IPS-18a (cell line): ENCODE results near the gene TIMP3.

Source experiments
- H3K27ac ChIP-seq: one replicate; pipeline ENCODE4 v1.5.1; 2013; ENCODE audit warnings: low read length
- H3K27me3 ChIP-seq: one replicate; pipeline ENCODE4 v1.6.1; 2013; ENCODE audit warnings: mild to moderate bottlenecking, low read length; ENCODE audit not compliant: control insufficient read depth, insufficient read depth
- H3K36me3 ChIP-seq: one replicate; pipeline ENCODE4 v1.6.1; 2013; ENCODE audit warnings: low read depth, low read length; ENCODE audit not compliant: control insufficient read depth
- H3K4me1 ChIP-seq: one replicate; pipeline ENCODE4 v1.6.1; 2013; ENCODE audit warnings: low read depth, low read length; ENCODE audit not compliant: control insufficient read depth
- H3K4me3 ChIP-seq: one replicate; pipeline ENCODE4 v1.5.1; 2013; ENCODE audit warnings: low read length
- H3K9ac ChIP-seq: one replicate; pipeline ENCODE4 v1.6.1; 2013; ENCODE audit warnings: mild to moderate bottlenecking, low read length, moderate library complexity
- H3K9me3 ChIP-seq: one replicate; pipeline ENCODE4 v1.6.1; 2013; ENCODE audit warnings: low read depth, low read length; ENCODE audit not compliant: control insufficient read depth

TIMP3 gene

DNA sequence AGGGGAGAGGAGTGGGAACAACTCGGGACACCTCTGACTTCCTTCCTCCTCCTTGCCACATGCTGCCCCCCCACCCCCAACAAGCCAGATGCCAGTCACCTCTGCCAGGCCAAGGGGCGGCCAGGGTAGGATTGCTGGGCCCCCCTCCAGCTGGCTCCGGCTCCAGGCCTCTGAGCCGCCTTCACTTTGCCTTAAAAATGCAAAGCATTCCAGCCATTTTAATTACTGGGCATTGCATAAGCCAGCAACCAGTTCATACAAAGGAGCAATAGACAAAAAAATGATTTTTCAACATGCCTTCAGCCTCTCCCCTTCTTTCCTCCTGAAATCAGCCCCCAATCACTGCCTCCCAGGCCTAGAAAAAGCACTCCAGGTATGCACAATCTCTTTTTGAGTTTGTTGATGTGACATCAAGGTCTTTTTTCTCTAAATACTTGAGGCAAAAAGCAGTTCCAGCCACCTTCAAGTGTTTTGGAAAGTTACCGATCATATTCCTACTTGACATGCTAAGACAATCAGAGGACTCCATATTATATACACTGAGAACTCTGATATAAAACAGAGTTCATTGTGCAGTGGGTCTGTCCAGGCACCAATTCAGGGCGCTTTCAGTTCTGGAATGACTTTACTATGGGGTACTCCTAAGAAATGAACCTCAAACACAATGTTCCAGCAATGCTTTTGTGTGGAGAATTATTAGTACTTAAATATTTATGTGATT is 12.4 kb upstream of the TIMP3 start:
- Histone ChIP-seq H3K9ac (no peak overlapping the region), H3K27ac (no peak overlapping the region), H3K4me1 (peaks cover 4% of the 10 kb centered on the region)

GRCh38 chr22:32789797-32790620 is 11.5 kb upstream of the TIMP3 start:
- Histone ChIP-seq H3K4me1 (no peaks in the 10 kb centered on the region), H3K27ac (no peak overlapping the region), H3K27me3 (no peaks in the 10 kb centered on the region), H3K36me3 (no peaks in the 10 kb centered on the region), H3K9ac (no peak overlapping the region), H3K9me3 (no peaks in the 10 kb centered on the region), H3K4me3 (no peak overlapping the region)

More for the DNA sequence above, 12.4 kb upstream of the TIMP3 start:
- H3K4me3 ChIP-seq, result no peak overlapping the region
- H3K27me3 ChIP-seq, result no peaks in the 10 kb centered on the region
- no peaks in the 10 kb centered on the region for H3K9me3 ChIP-seq
- H3K36me3 ChIP-seq, result no peaks in the 10 kb centered on the region

- Histone ChIP-seq H3K9me3 (no peaks in the 10 kb centered on the region), H3K9ac (no peak overlapping the region), H3K27me3 (no peaks in the 10 kb centered on the region), H3K4me1 (no peaks in the 10 kb centered on the region), H3K36me3 (no peaks in the 10 kb centered on the region), H3K27ac (no peak overlapping the region), H3K4me3 (no peak overlapping the region)
Observed at GRCh38 chr22:32791056-32791455, 10.4 kb upstream of the TIMP3 start.

GRCh38 chr22:32791485-32791884 is 10.0 kb upstream of the TIMP3 start:
- Histone ChIP-seq H3K4me3 (no peak overlapping the region), H3K36me3 (no peaks in the 10 kb centered on the region), H3K4me1 (no peaks in the 10 kb centered on the region), H3K9me3 (no peaks in the 10 kb centered on the region), H3K27ac (no peak overlapping the region), H3K27me3 (no peaks in the 10 kb centered on the region), H3K9ac (no peak overlapping the region)

DNA sequence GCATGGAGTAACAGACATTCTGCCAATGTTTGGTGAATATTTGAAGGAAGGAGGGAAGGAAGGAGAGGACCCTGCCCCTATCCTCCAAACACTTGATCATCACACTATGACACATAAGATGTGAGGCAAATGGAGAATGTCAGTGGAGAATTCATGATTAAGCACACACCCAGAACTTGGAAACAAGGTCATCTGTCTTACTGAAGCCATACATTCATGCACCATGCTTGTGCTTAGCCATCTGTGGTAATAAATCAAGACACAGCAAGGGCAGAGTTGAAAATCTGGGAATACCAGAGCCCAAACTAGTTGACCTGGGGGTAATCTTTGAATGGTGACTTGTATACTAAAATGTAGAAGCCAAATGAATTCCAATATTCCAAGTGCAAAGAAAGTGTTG is 7.9 kb upstream of the TIMP3 start:
- Histone ChIP-seq H3K9ac (no peak overlapping the region), H3K36me3 (no peaks in the 10 kb centered on the region), H3K27ac (no peak overlapping the region), H3K4me1 (no peaks in the 10 kb centered on the region), H3K9me3 (no peaks in the 10 kb centered on the region), H3K4me3 (no peak overlapping the region), H3K27me3 (no peaks in the 10 kb centered on the region)

DNA sequence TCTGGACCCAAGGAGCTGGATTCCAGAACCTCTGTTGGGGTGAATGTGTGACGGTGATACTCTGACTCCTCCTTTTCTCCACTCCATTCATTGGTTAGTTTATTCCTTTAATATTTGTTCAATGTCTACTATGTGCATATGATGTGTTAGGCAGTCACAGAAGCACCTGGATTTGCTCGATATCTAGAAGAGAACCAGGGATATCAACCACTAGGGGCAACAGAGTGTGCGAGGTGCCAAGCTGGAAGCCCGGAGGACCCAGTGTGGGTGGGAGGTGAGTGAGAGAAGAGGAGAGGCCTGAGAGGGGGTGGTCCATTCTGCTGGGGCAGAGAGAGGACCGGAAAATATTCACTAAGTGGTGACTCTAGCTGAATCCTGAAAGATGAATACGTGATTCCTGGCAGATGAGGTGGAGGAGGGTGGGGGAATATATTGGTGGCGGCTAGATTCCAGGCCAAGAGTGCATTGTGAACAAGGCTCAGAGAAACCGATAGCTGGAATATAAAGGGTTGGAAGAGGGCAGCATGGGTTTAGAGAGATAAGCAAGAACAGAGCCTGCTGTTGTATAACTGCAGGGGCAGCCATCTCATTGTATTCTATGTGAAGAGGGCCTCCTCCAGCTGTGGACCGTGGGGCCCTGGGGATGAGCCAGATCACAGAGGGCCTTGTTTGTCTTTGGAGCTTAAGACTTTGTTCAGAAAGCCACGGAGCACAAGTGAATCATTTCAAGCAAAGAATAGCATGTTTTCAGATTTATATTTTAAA is 6.9 kb upstream of the TIMP3 start:
- H3K27ac ChIP-seq, result no peak overlapping the region
- no peaks in the 10 kb centered on the region for H3K4me1 ChIP-seq
- no peak overlapping the region for H3K9ac ChIP-seq

DNA sequence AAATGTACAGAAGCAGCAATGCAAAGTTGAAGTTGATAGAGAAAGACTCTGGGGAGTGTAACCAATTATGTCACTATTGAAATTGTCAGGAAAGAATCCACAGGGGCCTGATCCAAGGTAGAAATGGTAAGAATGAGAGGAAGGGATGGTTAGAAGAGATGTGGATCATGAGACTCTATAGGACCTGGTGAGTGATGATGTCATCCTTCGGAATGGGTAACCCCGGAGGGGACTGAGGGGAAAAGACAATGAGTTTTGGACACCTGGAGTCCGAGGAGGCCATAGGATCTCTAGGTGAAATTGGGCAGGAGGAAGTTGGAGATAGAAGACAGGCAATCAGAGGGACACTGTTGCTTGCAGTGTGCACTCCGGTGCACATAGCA is 6.3 kb upstream of the TIMP3 start:
- Histone ChIP-seq H3K9me3 (no peaks in the 10 kb centered on the region), H3K9ac (no peak overlapping the region), H3K27ac (no peak overlapping the region), H3K27me3 (peaks cover 6% of the 10 kb centered on the region), H3K4me3 (no peak overlapping the region), H3K4me1 (no peaks in the 10 kb centered on the region), H3K36me3 (no peaks in the 10 kb centered on the region)

More for the DNA sequence above, 6.9 kb upstream of the TIMP3 start:
- H3K9me3 ChIP-seq, result no peaks in the 10 kb centered on the region
- H3K4me3 ChIP-seq, result no peak overlapping the region
- H3K36me3 ChIP-seq, result no peaks in the 10 kb centered on the region
- H3K27me3 ChIP-seq, result peaks cover under 1% of the 10 kb centered on the region

DNA sequence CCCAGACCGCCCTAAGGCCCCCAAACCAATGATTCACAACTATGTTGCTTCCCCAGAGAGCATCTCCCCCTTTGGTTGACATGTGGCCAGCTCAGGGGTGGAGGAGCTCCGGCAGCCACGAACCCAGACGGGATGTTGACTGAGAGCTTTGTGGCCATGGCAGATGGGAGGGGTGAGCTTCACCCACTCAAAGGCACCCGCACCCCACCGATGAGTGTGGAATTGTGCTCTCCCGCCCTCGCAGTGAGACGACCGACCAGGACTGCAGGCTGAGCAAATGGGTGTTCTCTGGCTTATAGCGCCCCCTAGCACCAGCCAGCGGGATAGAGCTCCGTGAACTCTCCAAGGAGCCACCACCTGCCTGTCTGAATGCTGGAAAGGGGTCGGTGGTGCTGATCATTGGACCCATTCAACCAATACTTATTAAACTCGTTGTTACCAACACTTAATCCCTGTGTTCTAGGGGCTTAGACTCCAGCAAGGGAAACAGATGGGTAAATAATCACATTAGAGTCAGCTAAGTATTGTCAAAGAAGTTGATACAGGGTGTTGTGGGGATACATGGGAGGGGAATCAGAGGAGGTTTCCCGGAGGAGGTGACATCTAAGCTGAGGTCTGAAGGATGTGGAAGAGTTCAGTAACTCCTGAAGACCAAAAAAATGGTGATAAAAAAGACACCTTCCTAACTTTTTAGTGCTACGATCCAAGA is 4.5 kb upstream of the TIMP3 start:
- Histone ChIP-seq H3K36me3 (no peaks in the 10 kb centered on the region), H3K9me3 (no peaks in the 10 kb centered on the region), H3K27ac (no peak overlapping the region), H3K9ac (no peak overlapping the region), H3K4me3 (no peak overlapping the region), H3K27me3 (peaks cover 16% of the 10 kb centered on the region), H3K4me1 (no peaks in the 10 kb centered on the region)

DNA sequence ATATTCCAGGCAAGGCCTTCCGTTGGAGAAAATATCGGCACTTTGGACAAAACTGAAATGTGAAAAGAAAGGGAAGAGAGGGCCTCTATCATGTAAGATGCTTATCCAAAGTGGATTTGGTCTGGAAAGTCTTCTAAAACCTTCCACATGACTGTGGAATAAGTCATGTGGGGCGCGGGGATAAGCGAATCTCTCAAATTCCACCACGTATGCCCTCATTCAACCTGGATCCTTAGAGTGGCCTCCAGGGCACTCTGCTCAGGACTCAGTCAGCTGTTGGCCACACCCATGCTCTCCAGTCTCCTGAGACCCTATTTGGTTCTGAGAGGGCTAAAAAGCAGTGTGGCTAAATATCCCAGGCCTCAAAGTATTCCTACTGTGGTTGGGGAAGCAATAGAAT is 2.0 kb upstream of the TIMP3 start:
- H3K4me1 ChIP-seq, result peaks cover 21% of the 10 kb centered on the region
- H3K36me3 ChIP-seq, result no peaks in the 10 kb centered on the region
- H3K9ac ChIP-seq, result no peak overlapping the region

DNA sequence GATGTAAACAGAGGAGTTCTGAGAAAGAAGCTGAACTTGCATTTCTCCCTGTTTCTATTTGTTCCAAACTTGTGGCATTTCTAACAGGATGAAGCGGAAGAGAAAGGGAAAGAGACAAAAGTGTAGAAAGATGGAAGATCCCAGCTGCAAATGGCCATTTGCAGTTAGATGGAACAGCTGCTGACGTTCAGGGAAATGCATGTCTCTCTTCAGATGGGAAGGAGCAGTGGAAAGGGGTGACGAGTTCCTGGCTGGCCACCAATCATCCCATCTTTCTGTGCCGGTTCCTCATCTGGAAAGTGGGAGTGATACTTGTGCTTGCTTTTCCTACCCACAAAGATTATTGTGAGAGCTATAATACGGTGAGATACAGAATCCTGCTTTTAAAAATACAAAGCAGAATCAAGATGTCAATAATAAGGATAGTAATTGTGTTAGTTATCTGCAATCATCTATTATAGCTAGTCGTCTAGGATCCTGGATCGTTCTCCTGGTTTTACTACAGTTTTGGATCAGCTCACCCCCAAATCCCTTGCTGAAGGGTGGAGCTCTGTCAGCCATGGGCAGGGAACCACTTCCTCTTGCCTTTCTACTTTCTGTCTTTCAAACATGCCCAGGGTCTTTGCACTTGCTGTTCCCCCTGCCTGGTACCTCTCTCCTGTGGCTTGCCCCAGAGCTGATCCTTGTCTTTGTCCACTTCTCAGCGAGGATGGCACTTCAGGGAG is 1.2 kb upstream of the TIMP3 start:
- Histone ChIP-seq H3K27ac (no peak overlapping the region), H3K27me3 (peaks cover 40% of the 10 kb centered on the region), H3K9ac (no peak overlapping the region), H3K9me3 (no peaks in the 10 kb centered on the region), H3K4me1 (peaks cover 25% of the 10 kb centered on the region), H3K4me3 (no peak overlapping the region), H3K36me3 (no peaks in the 10 kb centered on the region)

More for the DNA sequence above, 2.0 kb upstream of the TIMP3 start:
- Histone ChIP-seq H3K27me3 (peaks cover 40% of the 10 kb centered on the region), H3K9me3 (no peaks in the 10 kb centered on the region), H3K4me3 (no peak overlapping the region), H3K27ac (no peak overlapping the region)
